Left kidney (tissue), 8 donors: ENCODE data around the gene CD109. TPM values are rescaled to one million over a fixed set of nuclear protein-coding genes. Genes with fewer than 3 reads are reported as not detected.
A peak's percentile ranks its signal among the peaks of the same experiment; 100 is the strongest.
"Not testable (repeated sequence)": the region's sequence is repeated elsewhere in the genome, so short reads cannot be mapped to it uniquely, and the experiment has no call there.

Experiments
- DNase-seq: peaks from one replicate; pipeline ENCODE4 v3.0.0-alpha.2; 2013
- long read RNA-seq, 8 donors: transcript quantifications; one replicate each; lab custom pipeline, GENCODE V29; 2026
- polyA plus RNA-seq: library from polyadenylated mRNA; unstranded; fragments of 120-200 nt; gene quantifications from one replicate; pipeline ENCODE4 v1.2.1, GENCODE V29; 2013; ENCODE audit not compliant: insufficient read length

CD109 gene
- 15.2 TPM for polyA plus RNA-seq
- long read RNA-seq, donor 1, full-length matches to known transcripts: 2 of 2 reads
- long read RNA-seq, donor 1, partial matches to known transcripts: 0 of 2 reads
- long read RNA-seq, donor 1, other reads (novel, unspliced or antisense): 0 of 2 reads
- long read RNA-seq, donor 2, full-length matches to known transcripts: 1 of 1 reads
- long read RNA-seq, donor 2, partial matches to known transcripts: 0 of 1 reads
- long read RNA-seq, donor 2, other reads (novel, unspliced or antisense): 0 of 1 reads
- long read RNA-seq, donor 3: 0 reads
- long read RNA-seq, donor 4: 0 reads
- long read RNA-seq, donor 5: 0 reads
- long read RNA-seq, donor 6, full-length matches to known transcripts: 2 of 2 reads
- long read RNA-seq, donor 6, partial matches to known transcripts: 0 of 2 reads
- long read RNA-seq, donor 6, other reads (novel, unspliced or antisense): 0 of 2 reads
- long read RNA-seq, donor 7: 0 reads
- long read RNA-seq, donor 8, full-length matches to known transcripts: 1 of 1 reads
- long read RNA-seq, donor 8, partial matches to known transcripts: 0 of 1 reads
- long read RNA-seq, donor 8, other reads (novel, unspliced or antisense): 0 of 1 reads

DNA sequence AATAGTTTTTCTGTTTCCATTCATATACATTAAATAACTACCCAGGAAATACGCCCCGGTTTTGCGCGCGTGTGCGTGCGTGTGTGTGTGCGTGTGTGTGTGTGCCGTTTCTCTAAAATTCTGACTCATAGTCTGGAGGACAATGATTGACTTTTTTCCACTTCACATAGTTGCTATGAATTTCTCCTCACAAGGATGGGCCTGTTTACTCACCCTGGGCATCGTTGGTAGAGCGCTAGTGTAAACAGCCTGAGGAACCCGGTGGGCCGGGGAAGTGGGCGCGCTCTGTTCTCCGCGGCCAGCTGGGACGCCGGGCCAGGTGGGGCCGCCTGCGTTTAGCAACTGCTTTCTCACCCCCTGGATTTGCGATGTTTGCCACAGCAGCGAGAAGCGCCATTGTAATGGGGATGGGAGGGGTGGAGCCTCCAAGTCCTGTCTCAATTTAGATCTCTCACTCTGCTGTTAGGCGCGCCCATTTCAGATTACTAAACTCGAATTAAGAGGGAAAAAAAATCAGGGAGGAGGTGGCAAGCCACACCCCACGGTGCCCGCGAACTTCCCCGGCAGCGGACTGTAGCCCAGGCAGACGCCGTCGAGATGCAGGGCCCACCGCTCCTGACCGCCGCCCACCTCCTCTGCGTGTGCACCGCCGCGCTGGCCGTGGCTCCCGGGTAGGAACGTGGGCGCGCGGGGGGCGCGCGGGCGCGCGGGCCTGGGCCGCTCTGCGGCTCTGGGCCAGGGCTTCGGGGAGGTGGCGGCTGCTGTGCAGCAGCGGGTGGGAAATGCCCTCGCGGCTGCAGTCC is at the start of gene CD109:
Gene CD109, plus strand, starts transcription at position 585 of the 803 bp plus-strand sequence. Its CDS starts 13 bp downstream, at position 598.
- DNase-seq: no peak

DNA sequence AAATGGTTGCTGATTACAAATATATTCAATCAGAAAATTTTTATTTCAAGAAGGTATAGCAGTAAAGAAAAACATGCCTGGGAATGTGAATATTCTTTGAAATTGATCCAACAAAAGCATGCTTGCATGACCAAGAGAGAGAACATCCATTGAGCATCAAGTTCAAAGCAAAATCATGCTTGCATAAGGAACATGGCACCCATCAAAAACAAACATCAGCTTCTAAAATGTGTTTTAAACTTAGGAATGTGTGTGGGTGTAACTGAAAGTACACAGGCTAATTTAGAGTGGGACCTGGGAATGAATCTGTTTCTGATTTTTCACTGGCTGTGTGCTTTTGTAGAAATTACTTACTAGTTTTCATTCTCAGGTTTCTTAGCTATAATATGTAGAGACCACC is 47.8 kb upstream of the CD109 start:
- no peak for DNase-seq

DNA sequence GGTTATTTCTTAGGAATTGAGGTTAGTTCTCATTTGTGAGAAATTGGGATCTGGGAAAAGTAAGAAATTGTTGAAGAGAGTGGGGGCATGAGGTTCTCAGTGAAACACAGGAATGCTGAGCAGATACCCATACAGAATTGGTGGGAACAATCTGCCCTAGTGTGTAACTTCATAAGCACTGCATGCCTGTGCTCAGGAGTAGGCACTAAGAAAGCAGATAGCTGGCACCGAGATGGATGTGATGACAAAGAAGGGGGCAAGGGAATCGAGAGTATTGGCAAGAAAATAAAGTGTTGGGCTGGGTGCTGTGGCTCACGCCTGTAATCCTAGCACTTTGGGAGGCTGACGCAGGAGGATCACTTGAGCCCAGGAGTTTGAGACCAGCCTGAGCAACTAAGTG is 46.2 kb upstream of the CD109 start:
- no peak for DNase-seq

DNA sequence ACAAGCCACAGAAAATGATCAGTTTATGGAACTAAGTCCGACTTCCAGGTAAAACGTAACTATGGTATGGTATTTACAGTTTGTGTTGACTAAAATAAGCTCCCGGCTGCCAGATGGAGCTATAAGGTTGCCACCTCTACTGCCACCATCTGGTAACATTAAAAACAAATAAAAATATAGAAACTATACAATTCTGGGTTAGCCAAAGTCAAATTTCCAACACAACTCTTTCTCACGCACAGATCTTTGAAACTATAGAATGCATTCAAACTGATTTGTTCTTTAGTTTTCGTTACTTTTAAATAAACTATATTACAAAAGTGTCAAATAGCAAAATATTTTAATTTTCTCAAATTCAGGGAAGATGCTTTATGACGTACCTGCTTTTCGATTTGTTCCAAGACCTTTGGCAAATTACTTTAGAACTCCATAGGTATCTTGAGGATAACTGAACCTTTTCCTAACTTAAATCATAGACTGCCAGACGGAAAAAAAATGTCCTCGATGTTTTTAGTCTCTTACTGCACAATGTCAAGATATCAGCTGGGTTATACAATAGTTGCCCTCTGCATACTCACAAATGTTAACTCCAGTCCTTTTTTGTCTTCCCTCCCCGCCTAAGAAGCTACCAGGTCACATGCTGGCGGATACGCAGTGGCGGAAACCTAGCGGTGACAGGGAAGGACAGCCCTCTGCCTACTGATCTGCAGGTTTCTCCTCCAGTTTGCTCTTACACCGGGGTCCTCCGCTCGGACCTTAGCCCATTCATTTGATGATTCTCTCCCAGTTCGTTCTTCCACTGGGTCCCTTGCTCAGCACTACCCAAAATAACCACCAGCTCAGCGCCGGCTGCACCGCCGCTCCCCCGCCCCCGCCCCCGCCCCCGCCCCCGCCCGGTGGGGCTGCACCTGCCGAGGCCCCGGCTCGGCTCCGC is 43.1 kb upstream of the CD109 start:
- DNase-seq: peak; percentile 46

DNA sequence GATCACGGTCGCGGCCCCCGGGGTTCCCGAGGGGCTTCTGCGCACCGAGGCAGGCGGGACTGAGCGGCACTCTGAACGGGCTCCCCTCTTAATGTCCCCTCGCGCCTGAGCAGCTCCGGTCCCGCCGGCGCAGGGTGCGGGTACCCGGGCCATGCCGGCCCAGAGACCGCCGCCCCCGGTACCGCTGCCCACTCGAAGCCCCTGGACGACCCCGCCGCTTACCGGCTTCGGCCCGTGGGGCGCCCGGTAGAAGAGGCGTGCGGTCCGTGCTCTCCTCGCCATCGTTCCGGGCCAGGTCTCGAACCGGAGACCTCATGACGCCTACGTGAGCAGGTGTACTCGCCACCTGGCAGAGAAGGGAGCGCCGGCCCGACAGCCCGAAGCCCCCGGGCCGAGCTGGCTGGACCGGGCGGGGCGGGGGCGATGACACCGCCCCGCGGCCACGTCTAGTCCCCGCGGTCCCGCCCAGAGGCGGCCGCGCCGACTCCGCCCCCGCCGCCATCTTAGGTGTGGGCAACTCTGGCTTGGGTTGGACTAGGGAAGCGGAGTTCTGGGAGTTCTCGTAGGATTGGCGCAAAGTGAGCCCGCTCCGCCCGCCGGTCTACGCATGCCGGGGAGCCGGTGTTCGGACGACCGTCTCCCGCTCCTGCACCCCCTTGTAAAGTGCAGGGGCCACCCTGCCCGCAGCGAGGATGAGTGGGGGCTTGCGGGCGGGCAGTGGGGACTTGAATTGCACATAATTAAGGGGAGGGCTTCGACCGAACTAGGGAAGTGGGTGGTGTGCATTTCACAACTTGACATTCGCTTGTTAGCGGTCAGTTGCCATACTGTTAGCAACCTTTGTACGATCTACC is 42.2 kb upstream of the CD109 start, which contains the start of gene SLC17A5:
Gene SLC17A5, minus strand, starts transcription at position 422 of the 854 bp plus-strand sequence. Its CDS starts 106 bp downstream, at position 316.
- DNase-seq: peak; percentile 92

DNA sequence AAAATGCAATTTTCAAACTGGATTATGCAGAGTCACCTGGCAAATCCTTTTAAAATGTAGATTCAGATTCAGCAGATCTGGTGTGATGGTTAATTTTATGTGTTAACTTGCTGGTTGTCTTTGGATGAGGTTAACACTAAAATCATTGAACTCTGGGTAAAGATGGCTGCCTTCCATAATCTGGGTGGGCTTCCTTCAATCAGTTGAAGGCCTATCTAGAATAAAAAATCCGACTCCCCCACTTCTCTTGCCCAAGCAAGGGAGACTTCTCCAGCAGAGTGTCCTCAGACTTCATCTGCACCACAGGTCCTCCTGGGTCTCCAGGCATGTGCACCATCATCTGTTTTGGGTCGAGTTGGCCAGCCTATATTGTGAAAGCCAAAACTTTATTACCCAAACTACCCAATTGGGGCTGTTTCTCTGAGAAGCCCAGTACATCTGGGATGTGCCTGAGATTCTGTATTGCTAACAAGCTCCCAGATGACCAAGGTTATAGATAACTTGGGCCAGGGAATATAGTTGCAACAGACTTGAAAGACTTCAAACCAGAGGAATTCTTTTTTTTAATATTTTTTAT is 40.6 kb upstream of the CD109 start:
- no peak for DNase-seq

DNA sequence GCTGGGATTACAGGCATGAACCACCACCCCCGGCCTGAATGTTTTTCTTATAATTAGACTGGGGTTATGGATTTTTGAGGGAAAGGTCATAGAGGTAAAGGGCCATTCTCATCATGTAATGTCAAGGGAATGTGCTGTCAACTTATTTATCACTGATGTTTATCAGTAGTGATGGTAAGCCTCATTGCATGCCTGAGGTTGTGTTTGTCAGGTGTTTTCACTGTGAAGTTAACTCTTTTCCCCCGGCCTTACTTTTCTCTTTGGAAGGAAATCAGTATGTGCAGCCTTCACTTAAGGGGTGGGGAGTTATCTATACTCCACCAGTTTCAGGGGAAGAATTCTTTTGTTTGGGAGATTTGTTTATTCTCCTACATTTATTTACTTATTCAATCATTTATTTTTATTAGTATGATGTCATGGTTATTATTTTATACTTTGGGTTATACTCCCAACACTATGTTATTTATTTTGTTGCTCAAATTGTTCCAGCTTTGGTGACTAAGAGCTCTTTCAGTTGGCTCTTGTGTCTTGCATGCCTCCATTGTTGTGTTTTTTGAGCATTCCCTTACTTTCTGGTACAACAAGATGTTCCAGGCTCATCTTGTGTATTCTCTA is 39.4 kb upstream of the CD109 start:
- no peak for DNase-seq

DNA sequence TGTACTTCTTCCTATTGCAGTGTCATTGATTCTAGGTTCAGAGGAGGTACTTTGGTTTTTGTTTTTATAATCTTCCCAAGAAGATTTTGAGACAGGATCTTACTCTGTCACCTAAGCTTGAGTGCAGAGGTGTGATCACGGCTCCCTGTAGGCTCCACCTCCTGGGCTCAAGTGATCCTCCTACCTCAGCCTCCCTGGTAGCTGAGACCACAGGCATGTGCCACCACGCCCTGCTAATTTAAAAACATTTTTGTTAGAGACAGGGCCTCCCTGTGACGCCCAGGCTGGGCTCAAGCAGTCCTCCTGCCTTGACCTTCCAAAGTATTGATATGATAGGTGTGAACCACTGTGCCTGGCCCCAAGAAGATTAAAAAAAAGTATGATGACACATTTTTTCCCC is 38.8 kb upstream of the CD109 start:
- no peak for DNase-seq

DNA sequence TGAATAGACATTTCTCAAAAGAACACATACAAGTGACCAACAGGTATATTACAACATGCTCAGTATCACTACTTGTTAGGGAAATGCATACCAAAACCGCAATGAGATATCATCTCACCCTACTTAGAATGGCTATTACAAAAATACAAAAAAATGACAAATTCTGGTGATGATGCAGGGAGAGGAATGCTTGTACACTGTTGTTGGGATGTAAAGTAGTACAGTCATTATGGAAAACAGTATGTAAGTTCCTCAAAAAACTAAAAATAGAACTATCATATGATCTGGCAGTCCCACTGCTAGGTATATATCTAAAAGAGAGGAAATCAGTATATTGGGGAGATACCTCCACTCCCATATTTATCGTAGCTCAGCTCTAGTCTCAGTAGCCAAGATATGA is 31.3 kb upstream of the CD109 start:
- DNase-seq: no peak

DNA sequence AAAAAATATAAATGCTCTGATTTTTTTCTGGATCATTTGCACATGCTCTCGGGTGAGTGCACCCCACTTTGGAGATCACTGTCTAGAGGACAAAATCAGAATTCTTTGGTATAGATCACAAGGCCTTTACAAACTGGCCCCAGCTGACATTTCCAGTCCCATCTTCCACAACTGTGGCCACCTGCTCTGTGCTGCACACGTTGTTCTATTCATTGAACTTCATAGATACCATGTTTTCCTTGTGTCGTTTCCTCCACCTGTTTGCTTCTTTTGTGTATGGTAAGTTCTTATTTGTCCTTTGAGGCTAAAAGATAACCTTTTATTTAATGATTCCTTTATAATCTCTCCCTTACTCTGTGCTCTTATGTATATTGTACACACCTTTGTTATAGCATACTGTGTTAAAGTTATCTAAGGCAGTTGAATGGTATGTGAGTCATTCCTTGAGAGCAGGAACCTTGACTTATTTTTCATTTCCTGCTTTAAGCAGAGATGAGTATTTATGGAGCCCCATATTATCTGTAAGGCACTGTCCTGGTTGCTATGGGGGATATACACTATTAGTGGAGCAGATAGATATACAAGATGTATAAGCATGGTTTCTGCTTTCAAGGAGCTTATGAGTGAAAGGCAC is 30.2 kb upstream of the CD109 start:
- no peak for DNase-seq

DNA sequence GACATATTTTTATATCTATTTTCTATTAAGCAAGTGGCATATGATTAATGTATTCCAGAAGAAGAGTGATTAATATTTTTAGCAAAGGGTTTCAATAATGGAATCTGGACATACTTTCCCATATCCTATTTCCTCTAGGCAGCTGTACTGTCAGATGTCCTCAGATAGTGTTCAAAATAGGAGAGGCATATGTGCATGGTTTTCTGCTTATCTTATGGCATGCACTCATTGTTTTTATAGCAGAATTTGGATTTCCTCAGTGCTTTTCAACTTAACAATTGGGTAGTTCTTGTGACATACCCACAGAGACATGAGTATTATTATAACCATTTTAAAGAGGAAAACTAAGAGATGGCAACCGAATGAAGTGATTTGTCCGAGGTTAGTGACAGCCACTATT is 29.6 kb upstream of the CD109 start:
- no peak for DNase-seq

DNA sequence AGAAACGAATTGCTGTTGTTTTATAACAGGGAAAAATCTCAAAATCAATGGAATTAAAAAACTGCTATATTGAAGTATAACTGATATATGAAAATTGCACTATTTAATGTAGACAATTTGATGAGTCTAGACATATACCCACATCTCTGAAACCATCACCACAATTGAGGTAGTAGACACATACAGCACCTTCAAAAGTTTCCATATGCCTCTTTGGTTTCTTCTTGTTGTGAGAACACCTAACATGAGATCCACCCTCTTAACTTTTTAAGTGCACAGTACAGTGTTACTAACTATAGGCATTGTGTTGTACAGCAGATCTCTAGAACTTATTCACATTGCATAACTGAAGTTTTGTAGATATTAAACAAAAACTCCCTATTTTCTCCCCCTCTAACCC is 28.2 kb upstream of the CD109 start:
- no peak for DNase-seq

DNA sequence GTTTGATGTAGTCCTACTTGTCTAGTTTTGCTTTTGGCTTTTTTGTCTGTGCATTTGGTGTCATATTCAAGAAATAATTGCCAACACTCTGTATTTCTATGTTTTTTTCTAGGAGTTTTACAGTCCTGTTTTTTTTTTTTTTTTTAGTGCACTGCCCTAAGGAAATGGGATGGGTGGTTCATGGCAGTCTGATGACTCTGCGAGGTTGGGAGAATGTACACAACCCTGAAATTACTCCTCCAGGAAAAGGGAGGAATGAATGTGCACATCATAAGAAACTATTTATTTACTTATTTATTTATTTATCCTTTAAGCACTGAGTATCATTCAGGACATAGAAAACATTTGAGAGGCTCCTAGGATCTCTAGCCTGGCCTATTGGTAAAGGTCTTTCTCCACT is 27.0 kb upstream of the CD109 start:
- no peak for DNase-seq

DNA sequence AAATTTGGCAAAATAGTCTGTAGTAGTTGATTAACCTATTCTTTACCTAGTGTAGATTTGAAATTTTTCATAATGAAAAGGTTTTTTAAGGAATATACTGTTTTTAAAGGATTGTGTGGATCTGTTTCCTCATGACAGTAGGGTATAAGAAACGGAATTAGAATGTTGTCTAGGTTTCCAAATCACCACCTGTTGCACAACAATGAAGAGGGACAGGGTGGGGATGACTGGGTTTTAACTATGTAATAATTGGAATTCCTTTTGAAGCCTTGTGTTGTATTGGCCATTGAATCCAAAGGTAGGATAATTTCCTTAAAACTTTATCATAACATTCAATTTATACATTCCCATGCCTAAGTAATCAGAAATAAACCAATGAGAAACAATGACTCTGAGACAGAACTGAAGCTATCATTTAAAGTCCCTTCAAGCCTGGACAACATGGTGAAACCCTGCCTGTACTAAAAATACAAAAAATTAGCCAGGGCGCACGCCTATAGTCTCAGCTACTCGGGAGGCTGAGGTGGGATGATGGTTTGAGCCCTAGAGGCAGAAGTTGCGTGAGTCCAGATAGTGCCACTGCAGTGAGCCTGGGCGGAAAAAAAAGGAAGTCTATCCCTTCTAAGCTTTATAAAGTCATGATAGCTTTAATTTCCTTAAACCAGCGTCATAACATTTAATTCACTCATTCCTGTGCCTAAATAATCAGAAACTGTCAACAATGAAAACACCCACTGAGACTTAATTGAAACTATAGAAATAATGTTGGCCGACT is 23.9 kb upstream of the CD109 start:
- no peak for DNase-seq

DNA sequence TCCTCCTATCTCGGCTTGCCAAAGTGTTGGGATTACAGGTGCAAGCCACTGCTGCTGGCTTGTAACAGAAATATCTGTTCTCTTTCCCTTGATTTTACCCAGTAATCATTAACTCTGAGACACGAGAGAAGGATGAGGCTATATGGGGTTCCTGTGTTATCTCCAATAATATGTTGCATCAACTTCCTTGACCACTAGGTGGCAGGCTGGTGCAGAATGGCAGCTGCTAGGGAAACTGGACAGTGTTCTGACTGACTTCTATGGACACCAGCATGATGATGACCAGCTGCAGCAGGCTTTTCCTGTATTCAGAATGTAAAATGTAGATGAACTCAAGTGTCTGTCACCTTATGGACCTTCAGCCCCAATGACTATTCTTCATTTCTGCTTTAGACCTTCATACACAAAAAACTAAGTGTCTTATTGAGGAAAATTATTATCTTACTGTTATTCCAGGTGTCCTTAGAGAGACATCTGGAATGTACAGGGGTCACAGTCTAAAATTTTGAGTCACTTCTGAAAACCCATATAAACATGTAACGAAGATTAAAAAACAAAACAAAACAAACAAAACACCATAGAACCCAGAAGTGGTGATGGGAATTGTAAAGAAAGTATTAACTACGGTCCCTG is 20.4 kb upstream of the CD109 start:
- peak; percentile 74 for DNase-seq

DNA sequence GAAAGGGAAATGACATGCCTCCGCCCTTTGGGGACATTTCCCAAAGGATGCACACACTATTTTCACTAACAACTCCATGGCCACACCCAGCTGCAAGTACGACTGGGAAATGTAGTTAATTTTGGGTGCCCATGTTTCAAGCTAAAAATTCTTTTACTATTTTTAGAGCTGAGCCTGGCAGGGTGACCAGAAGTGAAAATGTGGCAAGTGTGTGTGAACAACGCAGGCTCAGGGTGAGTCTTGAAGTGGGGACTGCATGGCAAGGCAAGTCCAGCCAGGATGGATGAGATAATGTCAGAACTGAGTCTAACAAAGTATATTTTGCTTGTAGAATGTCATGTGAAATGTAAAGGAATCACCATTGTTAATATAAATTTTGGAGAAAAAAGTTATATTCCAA is 17.0 kb upstream of the CD109 start:
- DNase-seq: no peak

DNA sequence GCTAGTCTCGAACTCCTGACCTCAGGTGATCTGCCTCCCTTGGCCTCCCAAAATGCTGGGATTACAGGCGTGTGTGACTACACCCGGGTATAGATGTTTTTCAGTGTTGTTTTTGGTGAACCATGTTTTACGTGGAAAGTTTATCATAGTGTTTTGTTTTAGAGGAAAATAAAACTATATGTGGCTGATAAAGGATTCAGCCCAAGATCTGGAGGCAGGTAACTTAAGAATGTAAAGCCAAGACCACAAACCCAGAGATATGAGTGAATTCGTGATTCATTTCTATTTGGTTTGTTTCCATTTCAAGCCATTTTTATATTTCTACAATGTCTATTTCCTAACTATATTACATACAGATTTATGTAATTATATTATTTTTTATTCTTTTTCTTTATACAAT is 16.2 kb upstream of the CD109 start:
- DNase-seq: not testable (repeated sequence)
